WTC11 (cell line): ENCODE measurements around the gene HSDL2. TPM values are rescaled to one million over a fixed set of nuclear protein-coding genes. Genes with fewer than 3 reads are reported as not detected.

Source experiments
- ATAC-seq: fragments of 200-7000 bp; cut with Tn5 transposase; 2 replicates; pipeline ENCODE4 v1.10.0; 2021; ENCODE audit warnings: mild to moderate bottlenecking, moderate library complexity
- CTCF ChIA-PET: fragments of 300-600 bp; sonication (Branson Sonifier 250); formaldehyde crosslinking; loops from one replicate; lab custom pipeline; 2021; ENCODE audit warnings: antibody characterized with exemption; lab: Charles Lee
- POLR2A ChIA-PET: fragments of 350-600 bp; sonication (Branson Sonifier 250); formaldehyde crosslinking; loops from one replicate; lab custom pipeline; 2021; ENCODE audit warnings: antibody characterized with exemption; lab: Charles Lee
- DNase-seq: peaks from one replicate; pipeline ENCODE4 v3.0.0; 2021; ENCODE audit warnings: low spot score
- H3K27ac Mint-ChIP-seq: 2 replicates; pipeline ENCODE4 v1.8.0; 2021; ENCODE audit warnings: mixed read lengths
- H3K27me3 Mint-ChIP-seq: 2 replicates; pipeline ENCODE4 v1.8.0; 2021; ENCODE audit warnings: low read depth, mild to moderate bottlenecking, moderate library complexity, mixed read lengths
- H3K36me3 Mint-ChIP-seq: 2 replicates; pipeline ENCODE4 v1.8.0; 2021; ENCODE audit warnings: mixed read lengths
- H3K4me1 Mint-ChIP-seq: 2 replicates; pipeline ENCODE4 v1.8.0; 2022; ENCODE audit warnings: mixed read lengths
- H3K4me3 Mint-ChIP-seq: 2 replicates; pipeline ENCODE4 v1.8.0; 2021; ENCODE audit warnings: mild to moderate bottlenecking, moderate library complexity, mixed read lengths
- H3K9me3 Mint-ChIP-seq: 2 replicates; pipeline ENCODE4 v1.8.0; 2021; ENCODE audit warnings: mixed read lengths
- ATF1 ChIP-seq: sonication (generic); formaldehyde crosslinking; IDR thresholded peaks from 2 replicates; pipeline ENCODE4 v1.8.1; 2023; ENCODE audit warnings: mild to moderate bottlenecking, moderate library complexity, missing genetic modification reagents
- E2F4 ChIP-seq: sonication (generic); formaldehyde crosslinking; IDR thresholded peaks from 2 replicates; pipeline ENCODE4 v1.8.1; 2022; ENCODE audit warnings: low read depth, mild to moderate bottlenecking, moderate library complexity, missing genetic modification reagents, borderline replicate concordance
- ELF4 ChIP-seq: sonication (generic); formaldehyde crosslinking; IDR thresholded peaks from 2 replicates; pipeline ENCODE4 v1.8.1; 2022; ENCODE audit warnings: low read depth, mild to moderate bottlenecking, moderate library complexity, missing genetic modification reagents
- FOXP1 ChIP-seq: sonication (generic); formaldehyde crosslinking; IDR thresholded peaks from 2 replicates; pipeline ENCODE4 v1.8.0; 2022; ENCODE audit warnings: missing genetic modification reagents, mild to moderate bottlenecking, moderate library complexity, borderline replicate concordance
- FOXP4 ChIP-seq: sonication (generic); formaldehyde crosslinking; IDR thresholded peaks from 2 replicates; pipeline ENCODE4 v1.8.0; 2022; ENCODE audit warnings: mild to moderate bottlenecking, missing genetic modification reagents
- IRF1 ChIP-seq: sonication (generic); formaldehyde crosslinking; IDR thresholded peaks from 2 replicates; pipeline ENCODE4 v1.8.0; 2023; ENCODE audit warnings: missing genetic modification reagents
- IRF2 ChIP-seq: sonication (generic); formaldehyde crosslinking; IDR thresholded peaks from 2 replicates; pipeline ENCODE4 v1.8.0; 2022; ENCODE audit warnings: low read depth, missing genetic modification reagents, borderline replicate concordance
- JAZF1 ChIP-seq: fragments of 250-450 bp; sonication (Bioruptor Pico); IDR thresholded peaks from 2 replicates; pipeline ENCODE4 v1.9.0; 2021; ENCODE audit warnings: moderate library complexity, mild to moderate bottlenecking, inconsistent platforms
- KAT7 ChIP-seq: sonication (generic); formaldehyde crosslinking; IDR thresholded peaks from 2 replicates; pipeline ENCODE4 v1.8.1; 2023; ENCODE audit warnings: missing genetic modification reagents, mild to moderate bottlenecking, borderline replicate concordance
- MXD4 ChIP-seq: fragments of 250-450 bp; sonication (Bioruptor Pico); IDR thresholded peaks from 2 replicates; pipeline ENCODE4 v1.8.0; 2021; ENCODE audit warnings: mild to moderate bottlenecking, moderate library complexity, borderline replicate concordance
- NFATC4 ChIP-seq: fragments of 250-450 bp; sonication (Bioruptor Pico); IDR thresholded peaks from 2 replicates; pipeline ENCODE4 v1.9.0; 2021; ENCODE audit warnings: mild to moderate bottlenecking
- PRDM15 ChIP-seq: sonication (generic); formaldehyde crosslinking; IDR thresholded peaks from 2 replicates; pipeline ENCODE4 v1.8.0; 2022; ENCODE audit warnings: missing genetic modification reagents
- PREB ChIP-seq: sonication (generic); formaldehyde crosslinking; IDR thresholded peaks from 2 replicates; pipeline ENCODE4 v1.8.1; 2022; ENCODE audit warnings: mild to moderate bottlenecking, missing genetic modification reagents, moderate library complexity, borderline replicate concordance
- TEAD1 ChIP-seq: sonication (generic); formaldehyde crosslinking; IDR thresholded peaks from 2 replicates; pipeline ENCODE4 v1.8.0; 2022; ENCODE audit warnings: mild to moderate bottlenecking, missing genetic modification reagents
- ZBTB21 ChIP-seq: sonication (generic); formaldehyde crosslinking; IDR thresholded peaks from 2 replicates; pipeline ENCODE4 v1.8.1; 2023; ENCODE audit warnings: mild to moderate bottlenecking, missing genetic modification reagents, borderline replicate concordance
- ZNF121 ChIP-seq: sonication (generic); formaldehyde crosslinking; IDR thresholded peaks from 2 replicates; pipeline ENCODE4 v1.8.0; 2023; ENCODE audit warnings: missing genetic modification reagents
- ZNF423 ChIP-seq: fragments of 250-450 bp; sonication (Bioruptor Pico); IDR thresholded peaks from 2 replicates; pipeline ENCODE4 v2.1.2; 2022; ENCODE audit warnings: mild to moderate bottlenecking, moderate library complexity
- ZNF532 ChIP-seq: fragments of 250-450 bp; sonication (Bioruptor Pico); IDR thresholded peaks from 2 replicates; pipeline ENCODE4 v1.9.0; 2021; ENCODE audit warnings: mild to moderate bottlenecking, borderline replicate concordance
- ZNF671 ChIP-seq: fragments of 250-450 bp; sonication (Bioruptor Pico); IDR thresholded peaks from 2 replicates; pipeline ENCODE4 v1.8.0; 2021; ENCODE audit warnings: mild to moderate bottlenecking
- total RNA-seq: library from RNA; stranded (reverse); gene quantifications from 3 replicates; pipeline ENCODE4 v1.2.3, GENCODE V29; 2021

Gene HSDL2
- total RNA-seq, 1 experiment from 2014 or later, result 13.8 TPM

- no peak for TF ChIP-seq FOXP4 (CRISPR knock-in tag)
- TF ChIP-seq E2F4 (CRISPR knock-in tag), result no peak
- TF ChIP-seq PREB (CRISPR knock-in tag), result no peak
Observed at GRCh38 chr9:112493393-112494137, 113.7 kb downstream of the HSDL2 start (continued).

- Mint-ChIP-seq H3K4me3 (no peak overlapping the region), H3K9me3 (peaks cover 32% of the 10 kb centered on the region), H3K36me3 (peaks cover 48% of the 10 kb centered on the region), H3K4me1 (peaks cover 47% of the 10 kb centered on the region), H3K27ac (no peak overlapping the region), H3K27me3 (no peaks in the 10 kb centered on the region)
- ChIA-PET CTCF (no interaction called here), POLR2A (no interaction called here)
- no peak for ATAC-seq
- TF ChIP-seq TEAD1 (no peak), ZNF121 (no peak), IRF1 (CRISPR knock-in tag) (no peak), ZBTB21 (CRISPR knock-in tag) (no peak), IRF2 (CRISPR knock-in tag) (no peak), MXD4 (no peak)
- no peak for DNase-seq
Observed at GRCh38 chr9:112494153-112494552, 114.2 kb downstream of the HSDL2 start.

- no peak for DNase-seq
- Mint-ChIP-seq H3K27me3 (no peaks in the 10 kb centered on the region), H3K36me3 (peaks cover 48% of the 10 kb centered on the region), H3K9me3 (peaks cover 33% of the 10 kb centered on the region), H3K4me1 (peaks cover 32% of the 10 kb centered on the region), H3K4me3 (no peak overlapping the region), H3K27ac (no peak overlapping the region)
- no peak for ATAC-seq
- POLR2A ChIA-PET, result no interaction called here
- CTCF ChIA-PET, result no interaction called here
- TF ChIP-seq ELF4 (CRISPR knock-in tag) (no peak), KAT7 (CRISPR knock-in tag) (no peak), ZNF671 (CRISPR knock-in tag) (no peak), JAZF1 (no peak), ZNF532 (CRISPR knock-in tag) (no peak), PRDM15 (CRISPR knock-in tag) (no peak), ATF1 (CRISPR knock-in tag) (no peak), NFATC4 (CRISPR knock-in tag) (no peak), FOXP1 (CRISPR knock-in tag) (no peak), ZNF423 (CRISPR knock-in tag) (no peak)
Observed at GRCh38 chr9:112495614-112496013, 115.7 kb downstream of the HSDL2 start.
